Heart left ventricle (tissue), 13 donors: Measurements from ENCODE around the gene MORC2.

Experiments used
- POLR2A ChIP-seq, 2 donors: fragments of 450-650 bp; IDR thresholded peaks; one replicate each; pipeline ENCODE4 v1.6.1; 2017; ENCODE audit warnings: antibody characterized with exemption in 2 of 2, mild to moderate bottlenecking in 2 of 2, moderate library complexity in 2 of 2
- TF ChIP-seq, protein P1 (sequence below), 12 donors: fragments of 200-600 bp; sonication (generic) in 4 of 12; IDR thresholded peaks; one replicate each; pipeline versions ENCODE4 v1.5.0 to v1.8.0; 2018 to 2022; ENCODE audit warnings: antibody characterized with exemption in 12 of 12, mild to moderate bottlenecking in 5 of 12
- donor health status: ischemic (EF 13 %, LVEDD 7.1; RV severe dilation, severe dysfunction).
- donor health status: DM: no; HTN: yes; CAD: no.
- donor health status: DM: no; HTN: no; CAD: no.
- donor health status: ischemic (EF 25% LVEDD 6.9; RV normal size, moderate dysfunction).
- donor health status: ischemic (EF 25% LVEDD 5.7; RV mildly dilated, moderate dysfunction).
- donor health status: ischemic (EF 35%, LVEDD 5.7; RV mildly dilated, moderate dysfunction).
- donor health status: nonischemic (EF 11% LVEDD 7.7; RV severe dilation, severe dysfunction).
- donor health status: DM: yes; HTN: yes; CAD: no.
- donor health status: PGD.
- donor health status: ischemic (EF 29% LVEDD 5.4; RV normal size, mild dysfunction).
- donor health status: nonischemic (EF 23%, LVEDD 6.1; RV moderate dilation, normal function).

DNA sequence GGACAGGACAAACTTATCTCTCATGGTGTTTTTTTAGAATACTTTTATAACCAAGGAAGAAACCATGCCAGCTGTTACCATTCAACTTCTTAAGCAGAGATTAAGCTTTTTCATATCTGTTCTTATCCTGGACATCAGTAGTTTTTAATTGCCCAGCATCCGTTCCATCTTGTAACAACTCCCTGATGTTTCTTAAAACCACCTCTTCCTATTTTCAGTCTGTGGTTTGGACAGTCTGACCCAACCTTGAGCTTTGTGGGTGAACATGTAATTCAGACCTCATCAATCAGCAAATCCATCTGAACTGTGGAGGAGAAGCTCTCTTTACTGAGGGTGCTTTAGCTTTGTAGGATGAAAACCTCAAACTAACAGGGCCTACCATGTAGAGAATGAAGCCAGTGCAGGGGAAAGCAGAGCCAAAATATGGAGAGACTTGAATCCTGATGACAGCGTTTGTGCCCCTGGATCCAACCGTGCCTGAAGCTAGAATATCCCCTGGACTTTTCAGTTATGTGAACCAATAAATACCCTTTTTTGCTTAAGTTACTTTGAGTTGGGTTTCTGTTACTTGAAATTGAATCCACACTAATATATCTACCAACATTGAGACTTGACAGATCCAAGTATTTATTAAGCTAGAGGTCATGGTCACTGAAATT is 9.9 kb upstream of the MORC2 start:
- TF ChIP-seq, protein P1, sequence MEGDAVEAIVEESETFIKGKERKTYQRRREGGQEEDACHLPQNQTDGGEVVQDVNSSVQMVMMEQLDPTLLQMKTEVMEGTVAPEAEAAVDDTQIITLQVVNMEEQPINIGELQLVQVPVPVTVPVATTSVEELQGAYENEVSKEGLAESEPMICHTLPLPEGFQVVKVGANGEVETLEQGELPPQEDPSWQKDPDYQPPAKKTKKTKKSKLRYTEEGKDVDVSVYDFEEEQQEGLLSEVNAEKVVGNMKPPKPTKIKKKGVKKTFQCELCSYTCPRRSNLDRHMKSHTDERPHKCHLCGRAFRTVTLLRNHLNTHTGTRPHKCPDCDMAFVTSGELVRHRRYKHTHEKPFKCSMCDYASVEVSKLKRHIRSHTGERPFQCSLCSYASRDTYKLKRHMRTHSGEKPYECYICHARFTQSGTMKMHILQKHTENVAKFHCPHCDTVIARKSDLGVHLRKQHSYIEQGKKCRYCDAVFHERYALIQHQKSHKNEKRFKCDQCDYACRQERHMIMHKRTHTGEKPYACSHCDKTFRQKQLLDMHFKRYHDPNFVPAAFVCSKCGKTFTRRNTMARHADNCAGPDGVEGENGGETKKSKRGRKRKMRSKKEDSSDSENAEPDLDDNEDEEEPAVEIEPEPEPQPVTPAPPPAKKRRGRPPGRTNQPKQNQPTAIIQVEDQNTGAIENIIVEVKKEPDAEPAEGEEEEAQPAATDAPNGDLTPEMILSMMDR (IDR thresholded peaks at IDR 0.05), result no peak
- TF ChIP-seq POLR2A (IDR thresholded peaks at IDR 0.05), result no peak
